Activated CD8-positive, alpha-beta T cell treated with anti-CD3 and anti-CD28 coated beads, Interleukin-2, amount 10 ng/mL, durations not matched to agents 7 days and 5 days (primary cell): Measurements from ENCODE around the gene CC2D1B. TPM values are rescaled to one million over a fixed set of nuclear protein-coding genes. Genes with fewer than 3 reads are reported as not detected.

Experiments used
- ATAC-seq: fragments of 150-1000 bp; cut with Tn5 transposase; one replicate; pipeline ENCODE4 v1.10.0; 2021; ENCODE audit warnings: moderate library complexity
- CTCF ChIA-PET: fragments of 350-600 bp; sonication (Branson Sonifier 250); formaldehyde crosslinking; loops from one replicate; lab custom pipeline; 2021; ENCODE audit warnings: antibody characterized with exemption; lab: Charles Lee
- POLR2A ChIA-PET: fragments of 350-600 bp; sonication (Branson Sonifier 250); formaldehyde crosslinking; loops from one replicate; lab custom pipeline; 2021; ENCODE audit warnings: antibody characterized with exemption; lab: Charles Lee
- DNase-seq: peaks from one replicate; pipeline ENCODE4 v3.0.0-alpha.2; 2020
- H3K27ac Mint-ChIP-seq: one replicate; pipeline ENCODE4 v1.8.0; 2021; ENCODE audit warnings: mild to moderate bottlenecking, mixed read lengths
- H3K27me3 Mint-ChIP-seq: one replicate; pipeline ENCODE4 v1.8.0; 2021; ENCODE audit warnings: low read depth, mixed read lengths
- H3K36me3 Mint-ChIP-seq: one replicate; pipeline ENCODE4 v1.8.0; 2021; ENCODE audit warnings: low read depth, mixed read lengths
- H3K4me1 Mint-ChIP-seq: one replicate; pipeline ENCODE4 v1.8.0; 2021; ENCODE audit warnings: low read depth, mixed read lengths
- H3K4me3 Mint-ChIP-seq: one replicate; pipeline ENCODE4 v1.8.0; 2021; ENCODE audit warnings: mild to moderate bottlenecking, mixed read lengths
- H3K9me3 Mint-ChIP-seq: one replicate; pipeline ENCODE4 v1.8.0; 2022; ENCODE audit warnings: mixed read lengths; ENCODE audit not compliant: insufficient read depth
- total RNA-seq, 2 experiments: library from RNA; stranded (reverse); gene quantifications; one replicate each; pipeline ENCODE4 v1.2.3, GENCODE V29; 2021

CC2D1B gene
- total RNA-seq, 2 experiments from 2014 or later = 46.7 to 53.3 TPM

GRCh38 chr1:52358851-52359497 is 7.0 kb downstream of the CC2D1B start:
- Mint-ChIP-seq H3K4me1 (peaks cover 5% of the 10 kb centered on the region), H3K27ac (no peak overlapping the region), H3K9me3 (no peaks in the 10 kb centered on the region), H3K27me3 (no peaks in the 10 kb centered on the region), H3K4me3 (no peak overlapping the region), H3K36me3 (peaks cover 76% of the 10 kb centered on the region)
- ChIA-PET POLR2A (no interaction called here), CTCF (no interaction called here)
- ATAC-seq = no peak
- no peak for DNase-seq

GRCh38 chr1:52357397-52357796 is 8.6 kb downstream of the CC2D1B start:
- Mint-ChIP-seq H3K27ac (no peak overlapping the region), H3K4me3 (no peak overlapping the region), H3K9me3 (no peaks in the 10 kb centered on the region), H3K4me1 (no peaks in the 10 kb centered on the region), H3K36me3 (peaks cover 80% of the 10 kb centered on the region), H3K27me3 (no peaks in the 10 kb centered on the region)
- DNase-seq (no peak), ATAC-seq (no peak)
- ChIA-PET CTCF (no interaction called here), POLR2A (no interaction called here)

GRCh38 chr1:52356818-52357355 is 9.1 kb downstream of the CC2D1B start:
- Mint-ChIP-seq H3K9me3 (no peaks in the 10 kb centered on the region), H3K27me3 (no peaks in the 10 kb centered on the region), H3K4me1 (no peaks in the 10 kb centered on the region), H3K4me3 (no peak overlapping the region), H3K27ac (no peak overlapping the region), H3K36me3 (peaks cover 81% of the 10 kb centered on the region)
- ChIA-PET CTCF (no interaction called here), POLR2A (no interaction called here)
- ATAC-seq (no peak), DNase-seq (no peak)

GRCh38 chr1:52355847-52356505 is 10.0 kb downstream of the CC2D1B start:
- H3K36me3 Mint-ChIP-seq = peaks cover 75% of the 10 kb centered on the region
- H3K4me3 Mint-ChIP-seq = no peak overlapping the region
- DNase-seq (no peak), ATAC-seq (no peak)
- no peaks in the 10 kb centered on the region for H3K4me1 Mint-ChIP-seq
- ChIA-PET CTCF (no interaction called here), POLR2A (no interaction called here)
- no peak overlapping the region for H3K27ac Mint-ChIP-seq
- H3K27me3 Mint-ChIP-seq = no peaks in the 10 kb centered on the region
- no peaks in the 10 kb centered on the region for H3K9me3 Mint-ChIP-seq

- ChIA-PET CTCF (no interaction called here), POLR2A (no interaction called here)
- H3K9me3 Mint-ChIP-seq = no peaks in the 10 kb centered on the region
- ATAC-seq = no peak
- no peak for DNase-seq
- H3K27ac Mint-ChIP-seq = no peak overlapping the region
- H3K27me3 Mint-ChIP-seq = no peaks in the 10 kb centered on the region
- H3K4me3 Mint-ChIP-seq = no peak overlapping the region
- peaks cover 72% of the 10 kb centered on the region for H3K36me3 Mint-ChIP-seq
- H3K4me1 Mint-ChIP-seq = no peaks in the 10 kb centered on the region
These were observed 10.6 kb downstream of the CC2D1B start for GRCh38 chr1:52355436-52355835.

- peaks cover 50% of the 10 kb centered on the region for H3K36me3 Mint-ChIP-seq
- no peak overlapping the region for H3K4me3 Mint-ChIP-seq
- no peak for ATAC-seq
- peak overlapping the region; percentile 27 for H3K27ac Mint-ChIP-seq
- ChIA-PET POLR2A (no interaction called here), CTCF (no interaction called here)
- DNase-seq = no peak
- no peaks in the 10 kb centered on the region for H3K27me3 Mint-ChIP-seq
- H3K4me1 Mint-ChIP-seq = peaks cover 4% of the 10 kb centered on the region
- H3K9me3 Mint-ChIP-seq = no peaks in the 10 kb centered on the region
These were observed 13.3 kb downstream of the CC2D1B start for GRCh38 chr1:52352690-52353089.

- peaks cover 4% of the 10 kb centered on the region for H3K4me1 Mint-ChIP-seq
- no peaks in the 10 kb centered on the region for H3K27me3 Mint-ChIP-seq
- no peak for ATAC-seq
- H3K9me3 Mint-ChIP-seq = no peaks in the 10 kb centered on the region
- no peak overlapping the region for H3K4me3 Mint-ChIP-seq
- peak overlapping the region; percentile 55 for H3K27ac Mint-ChIP-seq
- ChIA-PET POLR2A (interaction anchor here (1.5 kb wide), 1 partner anchor 17 kb away, joined by 7 read pairs; the partner anchor contains the start of gene CC2D1B), CTCF (no interaction called here)
- peaks cover 18% of the 10 kb centered on the region for H3K36me3 Mint-ChIP-seq
- no peak for DNase-seq
These were observed 17.2 kb downstream of the CC2D1B start for GRCh38 chr1:52348704-52349300.

GRCh38 chr1:52346653-52347052 is 19.4 kb downstream of the CC2D1B start:
- Mint-ChIP-seq H3K27me3 (no peaks in the 10 kb centered on the region), H3K9me3 (no peaks in the 10 kb centered on the region), H3K36me3 (peaks cover 5% of the 10 kb centered on the region), H3K4me1 (peaks cover 4% of the 10 kb centered on the region), H3K4me3 (no peak overlapping the region), H3K27ac (no peak overlapping the region)
- POLR2A ChIA-PET = no interaction called here
- CTCF ChIA-PET = interaction anchor here (1.2 kb wide), 1 partner anchor 19 kb away, joined by 3 read pairs; the partner anchor contains the start of gene CC2D1B
- ATAC-seq (no peak), DNase-seq (no peak)

- POLR2A ChIA-PET = no interaction called here
- H3K9me3 Mint-ChIP-seq = no peaks in the 10 kb centered on the region
- peaks cover 4% of the 10 kb centered on the region for H3K4me1 Mint-ChIP-seq
- DNase-seq = no peak
- no peak overlapping the region for H3K27ac Mint-ChIP-seq
- H3K36me3 Mint-ChIP-seq = no peaks in the 10 kb centered on the region
- H3K27me3 Mint-ChIP-seq = no peaks in the 10 kb centered on the region
- CTCF ChIA-PET = interaction anchor here (1.1 kb wide), 1 partner anchor 12 kb away, joined by 3 read pairs; no protein-coding TSS in a partner anchor
- H3K4me3 Mint-ChIP-seq = no peak overlapping the region
- no peak for ATAC-seq
These were observed 20.8 kb downstream of the CC2D1B start for GRCh38 chr1:52345252-52345651.

- CTCF ChIA-PET = no interaction called here
- no peaks in the 10 kb centered on the region for H3K9me3 Mint-ChIP-seq
- no peak for DNase-seq
- H3K4me3 Mint-ChIP-seq = no peak overlapping the region
- POLR2A ChIA-PET = no interaction called here
- ATAC-seq = no peak
- H3K4me1 Mint-ChIP-seq = peaks cover 2% of the 10 kb centered on the region
- no peaks in the 10 kb centered on the region for H3K36me3 Mint-ChIP-seq
- H3K27ac Mint-ChIP-seq = no peak overlapping the region
- H3K27me3 Mint-ChIP-seq = no peaks in the 10 kb centered on the region
These were observed 22.0 kb downstream of the CC2D1B start for GRCh38 chr1:52343979-52344378.

GRCh38 chr1:52341655-52342260 is 24.2 kb downstream of the CC2D1B start:
- CTCF ChIA-PET = no interaction called here
- Mint-ChIP-seq H3K27ac (no peak overlapping the region), H3K4me3 (no peak overlapping the region), H3K9me3 (no peaks in the 10 kb centered on the region), H3K27me3 (no peaks in the 10 kb centered on the region), H3K4me1 (no peaks in the 10 kb centered on the region), H3K36me3 (no peaks in the 10 kb centered on the region)
- ATAC-seq (no peak), DNase-seq (no peak)
- POLR2A ChIA-PET = no interaction called here

- H3K4me3 Mint-ChIP-seq = no peak overlapping the region
- H3K27me3 Mint-ChIP-seq = no peaks in the 10 kb centered on the region
- H3K27ac Mint-ChIP-seq = no peak overlapping the region
- ChIA-PET POLR2A (no interaction called here), CTCF (no interaction called here)
- no peak for DNase-seq
- no peaks in the 10 kb centered on the region for H3K9me3 Mint-ChIP-seq
- ATAC-seq = no peak
- no peaks in the 10 kb centered on the region for H3K4me1 Mint-ChIP-seq
- no peaks in the 10 kb centered on the region for H3K36me3 Mint-ChIP-seq
These were observed 28.6 kb downstream of the CC2D1B start for GRCh38 chr1:52337439-52337838.
